HCT116 (cell line): ENCODE measurements around the gene PDLIM4. TPM values are rescaled to one million over a fixed set of nuclear protein-coding genes. Genes with fewer than 3 reads are reported as not detected.

ENCODE experiments used
- ATAC-seq: fragments of 200-7000 bp; cut with Tn5 transposase; 2 replicates; pipeline ENCODE4 v1.9.1; 2020; ENCODE audit warnings: mild to moderate bottlenecking, moderate library complexity
- BruUV-seq: library from RNA; stranded (reverse); fragments of 400-500 nt; replicated peaks from 2 replicates; lab custom pipeline; 2021; lab: Mats Ljungman, UMichigan
- CTCF ChIA-PET: fragments of 300-600 bp; sonication (Branson Sonifier 250); formaldehyde crosslinking; loops from one replicate; lab custom pipeline; 2021; ENCODE audit warnings: antibody characterized with exemption; lab: Charles Lee
- POLR2A ChIA-PET: fragments of 300-600, 350-600 bp; sonication (Branson Sonifier 250); formaldehyde crosslinking; loops from one replicate; lab custom pipeline; 2021; ENCODE audit warnings: antibody characterized with exemption; lab: Charles Lee
- RAD21 ChIA-PET, 2 experiments: fragments of 300-600 bp; sonication (Branson Sonifier 250); formaldehyde crosslinking; loops; one replicate each; lab custom pipeline; 2023; ENCODE audit warnings: low total read pairs in 2 of 2; ENCODE audit not compliant: uncharacterized antibody in 2 of 2, unreplicated experiment in 2 of 2, low non-redundant PET in 1 of 2; lab: Charles Lee
- DNase-seq: peaks from one replicate; pipeline ENCODE4 v3.0.0-alpha.2; 2010; ENCODE audit warnings: low read depth, low spot score
- H2AFZ ChIP-seq: fragments of 200-600 bp; shearing (Covaris generic), sonication (generic); 2 replicates; pipeline ENCODE4 v1.6.1; 2017; ENCODE audit warnings: low read depth, mixed run types, mixed read lengths, antibody characterized with exemption, low read length; ENCODE audit not compliant: poor library complexity, severe bottlenecking
- H3K27ac ChIP-seq: 2 replicates; pipeline ENCODE4 v1.5.1; 2012; ENCODE audit warnings: low read depth, low read length
- H3K27me3 ChIP-seq: fragments of 200-600 bp; sonication (generic); 2 replicates; pipeline ENCODE4 v1.6.1; 2016; ENCODE audit warnings: mixed run types, low read length, mixed read lengths; ENCODE audit not compliant: insufficient read depth
- H3K36me3 ChIP-seq, 2 experiments: fragments of 200-500 bp in 1 of 2; fragments of 200-600 bp in 1 of 2; sonication (Bioruptor generic) in 1 of 2; sonication (generic) in 1 of 2; 2 replicates each; pipeline versions ENCODE4 v1.5.1 to v1.6.1; 2014 to 2016; ENCODE audit warnings: low read length in 2 of 2, inconsistent platforms in 1 of 2, mixed read lengths in 1 of 2, mixed run types in 1 of 2; ENCODE audit not compliant: insufficient read depth in 2 of 2, control insufficient read depth in 1 of 2
- H3K4me1 ChIP-seq, 2 experiments: fragments of 200-600 bp in 1 of 2; sonication (generic) in 1 of 2; 2 replicates each; pipeline versions ENCODE4 v1.5.1 to v1.6.1; 2012 to 2017; ENCODE audit warnings: low read length in 2 of 2, inconsistent platforms in 1 of 2, mild to moderate bottlenecking in 1 of 2, mixed read lengths in 1 of 2, mixed run types in 1 of 2, moderate library complexity in 1 of 2; ENCODE audit not compliant: insufficient read depth in 2 of 2, control insufficient read depth in 1 of 2
- H3K4me2 ChIP-seq: fragments of 200-600 bp; sonication (generic); 2 replicates; pipeline ENCODE4 v1.6.1; 2017; ENCODE audit warnings: mixed run types, low read length, mixed read lengths
- H3K4me3 ChIP-seq, 2 experiments: fragments of 200-600 bp in 1 of 2; sonication (generic) in 1 of 2; replicated peaks in 1 of 2; 2 replicates each; pipeline ENCODE4 v1.5.1; 2011 to 2016; ENCODE audit warnings: low read length in 2 of 2, control low read depth in 1 of 2, low read depth in 1 of 2, mild to moderate bottlenecking in 1 of 2, mixed read lengths in 1 of 2, mixed run types in 1 of 2
- H3K79me2 ChIP-seq: fragments of 200-600 bp; sonication (generic); 2 replicates; pipeline ENCODE4 v1.6.1; 2017; ENCODE audit warnings: mild to moderate bottlenecking, mixed run types, low read length, moderate library complexity, mixed read lengths; ENCODE audit not compliant: insufficient read depth
- H3K9ac ChIP-seq: fragments of 200-600 bp; sonication (generic); 2 replicates; pipeline ENCODE4 v1.6.1; 2016; ENCODE audit warnings: low read length, mixed read lengths
- H3K9me2 ChIP-seq: fragments of 200-600 bp; sonication (generic), shearing (Covaris generic); 2 replicates; pipeline ENCODE4 v1.6.1; 2017; ENCODE audit warnings: mixed run types, mild to moderate bottlenecking, moderate library complexity; ENCODE audit not compliant: insufficient read depth
- H3K9me3 ChIP-seq, 2 experiments: fragments of 200-500 bp in 1 of 2; fragments of 200-600 bp in 1 of 2; sonication (Bioruptor generic) in 1 of 2; sonication (generic) in 1 of 2; 2 replicates each; pipeline ENCODE4 v1.6.1; 2014 to 2017; ENCODE audit warnings: low read length in 2 of 2, mixed read lengths in 2 of 2, inconsistent platforms in 1 of 2, low read depth in 1 of 2, mild to moderate bottlenecking in 1 of 2, mixed run types in 1 of 2, moderate library complexity in 1 of 2; ENCODE audit not compliant: control insufficient read depth in 1 of 2, insufficient read depth in 1 of 2
- H4K20me1 ChIP-seq: fragments of 200-600 bp; sonication (generic), shearing (Covaris generic); 2 replicates; pipeline ENCODE4 v1.6.1; 2017; ENCODE audit warnings: mixed run types, mild to moderate bottlenecking, moderate library complexity; ENCODE audit not compliant: insufficient read depth
- EGR1 ChIP-seq: IDR thresholded peaks from 2 replicates; pipeline ENCODE4 v1.6.1; 2012; ENCODE audit warnings: low read depth
- FOSL1 ChIP-seq: IDR thresholded peaks from 2 replicates; pipeline ENCODE4 v1.6.1; 2012; ENCODE audit warnings: low read depth
- POLR2A ChIP-seq: IDR thresholded peaks from 2 replicates; pipeline ENCODE4 v1.7.0; 2011; ENCODE audit warnings: borderline replicate concordance; ENCODE audit not compliant: insufficient read depth, insufficient read length; ENCODE audit errors: extremely low read depth
- SP1 ChIP-seq: IDR thresholded peaks from 2 replicates; pipeline ENCODE4 v1.6.1; 2012; ENCODE audit warnings: low read depth
- SRF ChIP-seq: IDR thresholded peaks from 2 replicates; pipeline ENCODE4 v1.6.1; 2012; ENCODE audit warnings: low read depth
- ZFX ChIP-seq: fragments of 450-650 bp; IDR thresholded peaks from 2 replicates; pipeline ENCODE4 v1.6.1; 2017
- ZNF274 ChIP-seq: fragments of 200-500 bp; sonication (Bioruptor generic); IDR thresholded peaks from 2 replicates; pipeline ENCODE4 v1.6.1; 2014; ENCODE audit warnings: mild to moderate bottlenecking, low read depth, low read length, inconsistent platforms
- intact Hi-C: fragments of 100-400 bp; cut with micrococcal nuclease; formaldehyde crosslinking; loops from 2 replicates; pipeline ENCODE4 v1.10.0; 2022
- total RNA-seq: library from RNA; stranded (reverse); gene quantifications from one replicate; pipeline ENCODE4 v1.2.1, GENCODE V29; 2021; ENCODE audit not compliant: unreplicated experiment
- TF ChIP-seq, protein P1 (sequence below), 3 experiments: fragments of 200-600 bp in 1 of 3; sonication (generic) in 1 of 3; IDR thresholded peaks in 2 of 3; conservative IDR thresholded peaks in 1 of 3; 2 replicates each; pipeline ENCODE4 v1.5.1; 2012 to 2017; ENCODE audit warnings: low read depth in 2 of 3, low read length in 2 of 3, antibody characterized with exemption in 1 of 3, borderline replicate concordance in 1 of 3, control low read depth in 1 of 3, mild to moderate bottlenecking in 1 of 3, mixed read lengths in 1 of 3, mixed run types in 1 of 3, moderate library complexity in 1 of 3; ENCODE audit not compliant: insufficient read depth in 1 of 3

PDLIM4 gene
- total RNA-seq, 1 experiment from 2014 or later: not detected

DNA sequence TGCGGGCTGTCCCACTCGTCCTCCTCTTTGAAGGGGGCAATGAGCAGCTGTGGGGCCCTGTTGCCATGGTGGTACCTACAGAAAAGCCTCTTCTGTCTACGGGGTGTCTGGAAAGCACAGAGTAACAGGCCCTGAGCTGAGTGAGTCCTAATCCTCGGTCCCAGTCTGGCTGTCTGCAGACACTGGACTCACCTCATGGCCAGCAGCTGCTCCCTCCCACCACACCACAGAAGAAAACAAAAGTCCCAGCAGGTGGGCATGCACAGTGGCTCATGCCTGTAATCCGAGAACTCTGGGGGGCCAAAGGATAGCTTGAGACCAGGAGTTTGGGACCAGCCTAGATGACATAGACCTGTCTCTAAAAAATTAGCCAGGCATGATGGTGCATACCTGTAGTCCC is 49.7 kb upstream of the PDLIM4 start:
- ChIA-PET POLR2A (no interaction called here), CTCF (interaction anchor here (1.0 kb wide), 1 partner anchor 18 kb away, joined by 3 read pairs; no protein-coding TSS in a partner anchor), RAD21 (no interaction called here)
- Histone ChIP-seq H3K27me3 (no peaks in the 10 kb centered on the region), H4K20me1 (no peaks in the 10 kb centered on the region), H3K4me1 (no peaks in the 10 kb centered on the region), H3K27ac (no peak overlapping the region), H3K9ac (no peak overlapping the region), H3K79me2 (no peaks in the 10 kb centered on the region), H2AFZ (no peak overlapping the region), H3K36me3 (peaks cover 15 to 30% of the 10 kb centered on the region in 2 experiments; a peak in 3 of 4 replicates), H3K9me3 (no peaks in the 10 kb centered on the region), H3K4me2 (no peak overlapping the region), H3K4me3 (no peak overlapping the region), H3K9me2 (no peaks in the 10 kb centered on the region)
- BruUV-seq: no TSS peak
- TF ChIP-seq FOSL1: no peak
- TF ChIP-seq SP1: no peak
- TF ChIP-seq, protein P1, sequence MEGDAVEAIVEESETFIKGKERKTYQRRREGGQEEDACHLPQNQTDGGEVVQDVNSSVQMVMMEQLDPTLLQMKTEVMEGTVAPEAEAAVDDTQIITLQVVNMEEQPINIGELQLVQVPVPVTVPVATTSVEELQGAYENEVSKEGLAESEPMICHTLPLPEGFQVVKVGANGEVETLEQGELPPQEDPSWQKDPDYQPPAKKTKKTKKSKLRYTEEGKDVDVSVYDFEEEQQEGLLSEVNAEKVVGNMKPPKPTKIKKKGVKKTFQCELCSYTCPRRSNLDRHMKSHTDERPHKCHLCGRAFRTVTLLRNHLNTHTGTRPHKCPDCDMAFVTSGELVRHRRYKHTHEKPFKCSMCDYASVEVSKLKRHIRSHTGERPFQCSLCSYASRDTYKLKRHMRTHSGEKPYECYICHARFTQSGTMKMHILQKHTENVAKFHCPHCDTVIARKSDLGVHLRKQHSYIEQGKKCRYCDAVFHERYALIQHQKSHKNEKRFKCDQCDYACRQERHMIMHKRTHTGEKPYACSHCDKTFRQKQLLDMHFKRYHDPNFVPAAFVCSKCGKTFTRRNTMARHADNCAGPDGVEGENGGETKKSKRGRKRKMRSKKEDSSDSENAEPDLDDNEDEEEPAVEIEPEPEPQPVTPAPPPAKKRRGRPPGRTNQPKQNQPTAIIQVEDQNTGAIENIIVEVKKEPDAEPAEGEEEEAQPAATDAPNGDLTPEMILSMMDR (IDR thresholded peaks at IDR 0.05 in 2 of 3, conservative IDR thresholded peaks at IDR 0.05 in 1 of 3; ENCODE audit: borderline replicate concordance in 1 of 3, insufficient read depth in 1 of 3, low read depth in 2 of 3, low read length in 2 of 3): no peak
- TF ChIP-seq POLR2A: no peak
- no peak for TF ChIP-seq EGR1
- TF ChIP-seq ZNF274: no peak
- intact Hi-C loops: no loop called here
- ATAC-seq: no peak
- DNase-seq: no peak

DNA sequence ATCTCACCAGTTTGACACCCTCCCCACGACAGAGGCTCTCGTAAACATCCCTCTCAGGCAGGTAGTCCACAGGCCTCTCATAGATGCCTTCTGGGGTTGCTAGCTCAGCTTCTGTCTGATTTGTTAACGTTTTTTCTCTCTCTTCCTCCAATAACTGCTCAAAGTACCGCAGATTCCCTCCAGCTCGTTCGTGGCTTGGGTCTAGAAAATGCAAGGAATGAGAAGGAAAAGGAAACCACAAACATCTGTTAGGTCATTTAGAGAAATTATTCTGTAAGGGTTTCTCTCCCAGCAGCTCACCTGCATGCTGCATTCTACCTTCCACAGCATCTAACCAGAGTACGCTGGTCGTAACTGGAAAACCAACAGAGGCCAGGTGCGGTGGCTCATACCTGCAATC is 48.4 kb upstream of the PDLIM4 start:
- CTCF ChIA-PET: no interaction called here
- Histone ChIP-seq H3K9me2 (no peaks in the 10 kb centered on the region), H3K27ac (no peak overlapping the region), H4K20me1 (no peaks in the 10 kb centered on the region)
- POLR2A ChIA-PET: no interaction called here
- intact Hi-C loops: no loop called here
- ATAC-seq: no peak
- TF ChIP-seq SRF (no peak), ZFX (no peak)
- TF ChIP-seq, protein P1 (IDR thresholded peaks at IDR 0.05 in 2 of 3, conservative IDR thresholded peaks at IDR 0.05 in 1 of 3; ENCODE audit: borderline replicate concordance in 1 of 3, insufficient read depth in 1 of 3, low read depth in 2 of 3, low read length in 2 of 3): no peak
- TF ChIP-seq, all 23 proteins: peak for 0
- Histone ChIP-seq H3K4me1 (no peaks in the 10 kb centered on the region), H3K79me2 (no peaks in the 10 kb centered on the region), H3K9ac (no peak overlapping the region), H3K36me3 (peaks cover 11 to 25% of the 10 kb centered on the region in 2 experiments; a peak in 3 of 4 replicates), H3K4me3 (no peak overlapping the region), H3K9me3 (no peaks in the 10 kb centered on the region), H3K27me3 (no peaks in the 10 kb centered on the region), H3K4me2 (no peak overlapping the region), H2AFZ (no peak overlapping the region)
- BruUV-seq: no TSS peak
- DNase-seq: no peak
- RAD21 ChIA-PET: no interaction called here
